ENCODE data around the gene AMPD3. TPM values are rescaled to one million over a fixed set of nuclear protein-coding genes. Genes with fewer than 3 reads are reported as not detected.

The AMPD3 gene
- total and polyA plus RNA-seq, 2 of the 13 experiments (the other 11 are each of a cell fraction or from before 2014, with no cell fraction given) = 0.33 to 2.3 TPM

GRCh38 chr11:10450462-10451425, 4.3 kb upstream of the AMPD3 start (continued):
- peak; percentile 48 for TF ChIP-seq CTCF (CRISPR knock-in tag; IDR thresholded peaks at IDR 0.05)
- no peak for TF ChIP-seq ZNF296 (CRISPR knock-in tag; conservative IDR thresholded peaks at IDR 0.05)
- TF ChIP-seq ZNF329 (CRISPR knock-in tag; IDR thresholded peaks at IDR 0.05; ENCODE audit: low read depth) = no peak
- no peak for TF ChIP-seq HOXA9 (CRISPR knock-in tag; IDR thresholded peaks at IDR 0.05; ENCODE audit: borderline replicate concordance)
- no peak for TF ChIP-seq ETV6 (CRISPR knock-in tag; conservative IDR thresholded peaks at IDR 0.05)
- 0 out of 2 replicates have a peak, but pooled peaks have one; percentile 36 for TF ChIP-seq AHR (CRISPR knock-in tag; IDR thresholded peaks at IDR 0.05)
- peak; percentile 17; the same call in 1 of the 2 replicates for TF ChIP-seq MAX (IDR thresholded peaks at IDR 0.05)
- TF ChIP-seq HNRNPLL (IDR thresholded peaks at IDR 0.05; ENCODE audit: low read depth, low read length, poor library complexity, severe bottlenecking) = peak; percentile 70
- TF ChIP-seq ZSCAN21 (CRISPR knock-in tag; IDR thresholded peaks at IDR 0.05; ENCODE audit: borderline replicate concordance) = 0 out of 2 replicates have a peak, but pooled peaks have one; percentile 33
- no peak for TF ChIP-seq ZNF367 (CRISPR knock-in tag; IDR thresholded peaks at IDR 0.05; ENCODE audit: borderline replicate concordance)
- TF ChIP-seq ZBTB34 (CRISPR knock-in tag; IDR thresholded peaks at IDR 0.05) = 0 out of 2 replicates have a peak, but pooled peaks have one; percentile 30

All from HepG2 (cell line).